HG03280 (cell line): ENCODE measurements around the gene CORO1A.
A peak's percentile ranks its signal among the peaks of the same experiment; 100 is the strongest.
"Not testable (repeated sequence)": the region's sequence is repeated elsewhere in the genome, so short reads cannot be mapped to it uniquely, and the experiment has no call there.

Experiments
- ATAC-seq: cut with Tn5 transposase; IDR thresholded peaks from one replicate; pipeline ENCODE4 v1.9.1; 2021; ENCODE audit warnings: mild to moderate bottlenecking, moderate library complexity; ENCODE audit not compliant: unreplicated experiment

Gene CORO1A

GRCh38 chr16:30169416-30169815 lies 14.0 kb upstream of the CORO1A start:
- ATAC-seq = not testable (repeated sequence)

DNA sequence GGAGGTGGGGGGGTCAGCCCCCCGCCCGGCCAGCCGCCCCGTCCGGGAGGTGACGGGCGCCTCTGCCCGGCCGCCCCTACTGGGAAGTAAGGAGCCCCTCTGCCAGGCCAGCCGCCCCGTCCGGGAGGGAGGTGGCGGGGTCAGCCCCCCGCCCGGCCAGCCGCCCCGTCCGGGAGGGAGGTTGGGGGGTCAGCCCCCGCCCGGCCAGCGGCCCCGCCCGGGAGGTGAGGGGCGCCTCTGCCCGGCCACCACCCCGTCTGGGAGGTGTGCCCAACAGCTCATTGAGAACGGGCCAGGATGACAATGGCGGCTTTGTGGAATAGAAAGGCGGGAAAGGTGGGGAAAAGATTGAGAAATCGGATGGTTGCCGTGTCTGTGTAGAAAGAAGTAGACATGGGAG lies 13.3 kb upstream of the CORO1A start:
- ATAC-seq = not testable (repeated sequence)

DNA sequence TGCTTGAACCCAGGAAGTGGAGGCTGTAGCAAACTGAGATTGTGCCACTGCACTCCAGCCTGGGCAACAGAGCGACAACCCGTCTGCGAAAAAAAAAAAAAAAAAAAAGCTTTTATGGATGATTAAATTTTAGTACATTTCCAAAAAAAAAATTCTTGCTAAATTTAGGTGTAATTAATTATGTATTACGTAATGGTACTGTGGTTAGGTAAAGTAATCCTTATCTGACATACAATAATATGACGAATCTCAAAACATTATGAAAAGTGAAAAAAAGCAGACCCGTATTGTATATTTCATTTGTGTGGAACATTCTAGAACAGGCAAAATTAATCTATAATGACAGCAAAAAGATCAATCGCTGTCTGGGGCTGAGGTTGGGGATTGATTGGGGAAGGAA lies 10.3 kb upstream of the CORO1A start:
- no peak for ATAC-seq

DNA sequence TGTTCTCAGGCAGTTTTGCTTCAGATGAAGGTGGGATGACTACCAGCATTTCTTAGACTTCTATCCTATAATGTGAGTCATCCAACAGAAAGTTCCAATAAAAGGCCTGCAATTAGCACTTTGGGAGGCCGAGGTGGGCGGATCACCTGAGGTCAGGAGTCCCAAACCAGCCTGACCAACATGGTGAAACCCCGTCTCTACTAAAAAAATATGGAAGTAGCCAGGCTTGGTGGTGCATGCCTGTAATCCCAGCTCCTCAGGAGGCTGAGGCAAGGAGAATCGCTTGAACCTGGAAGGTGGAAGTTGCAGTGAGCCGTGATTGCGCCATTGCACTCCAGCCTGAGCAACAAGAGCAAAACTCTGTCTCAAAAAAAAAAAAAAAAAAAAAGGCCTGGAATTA lies 6.5 kb upstream of the CORO1A start:
- not testable (repeated sequence) for ATAC-seq

DNA sequence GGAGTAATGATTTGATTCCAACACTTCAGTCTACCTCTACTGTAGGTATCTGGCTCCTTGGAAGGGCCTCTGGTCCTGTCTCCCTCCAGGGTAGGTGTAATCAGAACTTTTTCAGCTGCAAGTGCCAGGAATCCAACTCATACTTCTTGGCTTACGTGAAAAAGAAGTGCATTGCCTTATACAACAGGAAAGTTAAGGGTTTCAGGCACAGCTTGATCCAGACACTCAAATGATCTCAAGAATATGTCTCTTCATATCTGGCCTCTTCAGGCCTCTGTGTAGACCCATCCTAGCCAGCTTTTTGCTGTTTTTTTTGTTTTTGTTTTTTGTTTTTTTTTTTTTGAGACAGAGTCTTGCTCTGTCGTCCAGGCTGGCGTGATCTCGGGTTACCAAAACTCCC lies 4.2 kb upstream of the CORO1A start:
- no peak for ATAC-seq

- ATAC-seq = no peak
Observed at GRCh38 chr16:30179931-30180330, 3.5 kb upstream of the CORO1A start.

GRCh38 chr16:30180741-30181140 lies 2.7 kb upstream of the CORO1A start:
- no peak for ATAC-seq

DNA sequence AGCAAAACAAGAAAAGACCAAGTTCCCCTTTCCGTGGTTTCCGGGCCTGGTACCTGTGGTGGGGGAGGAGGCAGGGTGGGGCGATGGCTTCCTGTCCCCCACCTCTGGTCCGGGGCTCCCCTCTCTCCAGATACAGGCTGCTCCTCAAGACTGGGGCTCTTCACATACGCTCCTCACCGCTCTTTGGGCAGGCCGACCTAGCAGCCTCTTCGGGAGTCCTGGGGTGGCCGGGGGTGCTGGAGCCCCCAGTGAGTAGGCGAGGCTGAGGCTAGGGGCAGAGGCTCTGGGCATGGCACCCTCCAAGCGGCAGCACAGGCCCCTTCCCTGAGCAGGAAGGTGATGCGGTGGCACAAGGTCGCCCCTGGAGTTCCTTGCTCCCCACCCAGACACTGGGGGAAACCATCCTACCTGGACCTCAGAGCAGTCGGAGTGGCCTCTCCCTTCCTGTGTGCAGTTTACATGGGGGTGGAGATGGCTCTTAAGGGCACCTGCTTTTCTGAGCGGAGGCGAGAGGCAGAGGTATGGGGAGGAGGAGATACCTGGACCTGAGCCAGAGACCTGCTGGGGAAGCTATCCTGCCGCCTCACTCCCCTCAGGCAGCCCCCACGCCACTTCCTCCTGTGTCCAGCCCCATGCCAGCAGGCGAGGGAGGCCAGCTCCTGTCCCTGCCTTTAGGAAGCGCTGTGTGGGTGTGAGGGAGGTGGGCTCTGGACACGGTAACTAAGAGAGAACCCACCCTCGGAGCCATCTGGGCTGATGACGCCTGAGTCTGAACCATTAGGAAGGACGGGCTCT lies 891 bp downstream of the CORO1A start:
- peak; percentile 24 for ATAC-seq

- ATAC-seq = no peak
Observed at GRCh38 chr16:30184891-30185682, 1.7 kb downstream of the CORO1A start.

- ATAC-seq = no peak
Observed at GRCh38 chr16:30185683-30186421, 2.5 kb downstream of the CORO1A start.

DNA sequence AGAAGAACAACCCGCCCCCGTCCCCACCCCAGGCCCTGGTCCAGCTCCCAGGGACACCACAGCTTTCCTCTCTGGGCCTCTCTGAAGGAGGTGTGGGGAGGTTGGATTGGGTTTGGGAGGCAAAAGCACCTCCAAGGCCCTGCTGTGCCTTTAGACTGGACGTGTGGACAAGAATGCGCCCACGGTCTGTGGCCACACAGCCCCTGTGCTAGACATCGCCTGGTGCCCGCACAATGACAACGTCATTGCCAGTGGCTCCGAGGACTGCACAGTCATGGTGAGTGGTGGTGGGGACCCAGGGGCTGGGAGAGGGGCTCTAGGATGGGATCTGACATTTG lies 3.0 kb downstream of the CORO1A start:
- ATAC-seq = no peak

DNA sequence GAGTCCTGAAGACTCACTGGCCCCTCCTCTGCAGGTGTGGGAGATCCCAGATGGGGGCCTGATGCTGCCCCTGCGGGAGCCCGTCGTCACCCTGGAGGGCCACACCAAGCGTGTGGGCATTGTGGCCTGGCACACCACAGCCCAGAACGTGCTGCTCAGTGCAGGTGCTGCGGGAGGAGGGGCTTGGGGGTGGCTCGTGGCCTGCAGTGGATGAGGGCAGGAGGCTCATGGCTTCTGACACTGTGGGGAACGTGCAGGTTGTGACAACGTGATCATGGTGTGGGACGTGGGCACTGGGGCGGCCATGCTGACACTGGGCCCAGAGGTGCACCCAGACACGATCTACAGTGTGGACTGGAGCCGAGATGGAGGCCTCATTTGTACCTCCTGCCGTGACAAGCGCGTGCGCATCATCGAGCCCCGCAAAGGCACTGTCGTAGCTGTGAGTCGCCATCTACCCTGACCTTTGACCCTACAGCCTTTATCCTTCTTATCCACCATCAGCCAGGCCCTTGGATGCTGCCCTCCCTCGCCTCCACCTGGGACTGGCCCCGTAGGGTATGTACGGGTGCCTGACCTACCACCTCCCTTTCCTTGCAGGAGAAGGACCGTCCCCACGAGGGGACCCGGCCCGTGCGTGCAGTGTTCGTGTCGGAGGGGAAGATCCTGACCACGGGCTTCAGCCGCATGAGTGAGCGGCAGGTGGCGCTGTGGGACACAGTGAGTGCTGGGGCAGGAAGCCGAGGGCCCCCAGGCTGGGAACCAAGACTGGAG lies 3.6 kb downstream of the CORO1A start:
- ATAC-seq = no peak

GRCh38 chr16:30187556-30187865 lies 4.1 kb downstream of the CORO1A start:
- no peak for ATAC-seq

- no peak for ATAC-seq
Observed at GRCh38 chr16:30187971-30188561, 4.7 kb downstream of the CORO1A start.

DNA sequence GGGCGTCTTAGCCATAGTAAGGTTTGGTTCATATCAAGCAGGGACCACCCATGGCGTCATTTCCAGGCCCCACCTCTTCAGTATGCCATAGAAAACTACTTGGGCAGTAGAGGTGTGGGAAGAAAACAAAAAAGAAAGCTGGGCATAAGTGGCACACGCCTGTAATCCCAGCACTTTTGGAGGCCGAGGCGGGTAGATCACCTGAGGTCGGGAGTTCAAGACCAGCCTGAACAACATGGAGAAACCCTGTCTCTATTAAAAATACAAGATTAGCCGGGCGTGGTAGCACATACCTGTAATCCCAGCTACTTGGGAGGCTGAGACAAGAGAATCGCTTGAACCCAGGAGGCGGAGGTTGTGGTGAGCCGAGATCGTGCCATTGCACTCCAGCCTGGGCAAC lies 7.8 kb downstream of the CORO1A start:
- not testable (repeated sequence) for ATAC-seq

GRCh38 chr16:30193098-30193497 lies 9.7 kb downstream of the CORO1A start:
- not testable (repeated sequence) for ATAC-seq

DNA sequence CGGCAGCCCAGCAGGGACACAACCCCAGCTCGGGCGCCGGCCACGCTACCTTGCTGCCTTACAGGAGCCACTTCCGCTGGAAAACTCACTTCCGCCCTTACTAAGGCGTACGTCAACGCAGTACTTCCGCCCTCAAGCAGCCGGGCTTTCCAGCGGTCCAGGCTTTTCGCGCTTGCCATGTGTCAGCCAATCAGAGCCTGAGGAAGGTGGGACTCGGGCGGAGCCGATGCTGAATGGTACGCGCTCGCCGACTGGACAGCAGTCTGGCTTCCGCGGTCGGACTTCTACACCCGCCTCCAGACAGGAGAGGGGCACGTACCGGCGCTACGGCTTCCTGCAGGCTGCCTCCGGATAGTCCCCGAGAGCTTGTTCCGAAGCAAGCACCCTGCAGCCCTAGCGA lies 10.2 kb downstream of the CORO1A start, which contains the start of the genes BOLA2B and SLX1A:
Gene BOLA2B (minus strand): TSS at position 52 of the 400 bp plus-strand sequence. CDS start 71 bp downstream, outside the sequence.
Gene SLX1A (plus strand): TSS at position 261 of the 400 bp plus-strand sequence. CDS start 210 bp downstream, outside the sequence.
- ATAC-seq = peak; percentile 88

DNA sequence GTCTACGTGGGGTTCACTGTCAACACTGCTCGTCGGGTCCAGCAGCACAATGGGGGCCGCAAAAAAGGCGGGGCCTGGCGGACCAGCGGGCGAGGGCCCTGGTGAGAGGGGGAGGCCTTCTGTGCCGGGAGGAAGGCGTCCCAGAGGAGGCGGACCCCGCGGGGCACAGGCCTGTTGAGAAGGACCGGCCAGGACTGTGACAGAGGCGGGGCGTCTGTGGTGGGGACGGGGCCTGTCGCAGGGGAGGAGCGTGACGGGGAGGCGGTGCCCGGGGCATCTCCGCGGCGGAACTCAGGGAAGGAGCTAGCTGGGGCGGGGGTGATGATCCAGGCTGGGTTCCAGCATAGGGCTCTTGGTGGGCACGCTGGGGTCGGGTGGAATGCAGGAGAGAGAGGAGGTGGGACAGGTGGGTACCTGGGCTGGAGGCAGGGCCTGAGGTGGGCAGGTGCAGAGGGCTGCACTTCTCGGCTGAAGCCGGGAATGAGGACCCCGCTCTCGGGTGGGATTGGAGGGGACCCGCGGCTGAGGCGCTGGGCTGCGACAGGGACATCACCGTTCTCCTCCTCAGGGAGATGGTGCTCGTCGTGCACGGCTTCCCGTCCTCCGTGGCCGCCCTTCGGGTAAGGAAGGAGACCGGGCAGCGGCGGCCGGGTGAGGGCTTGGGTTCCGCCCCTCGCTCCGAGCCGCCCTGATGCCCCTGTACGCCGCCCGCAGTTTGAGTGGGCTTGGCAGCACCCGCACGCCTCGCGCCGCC lies 10.9 kb downstream of the CORO1A start:
- ATAC-seq = peak; percentile 57

DNA sequence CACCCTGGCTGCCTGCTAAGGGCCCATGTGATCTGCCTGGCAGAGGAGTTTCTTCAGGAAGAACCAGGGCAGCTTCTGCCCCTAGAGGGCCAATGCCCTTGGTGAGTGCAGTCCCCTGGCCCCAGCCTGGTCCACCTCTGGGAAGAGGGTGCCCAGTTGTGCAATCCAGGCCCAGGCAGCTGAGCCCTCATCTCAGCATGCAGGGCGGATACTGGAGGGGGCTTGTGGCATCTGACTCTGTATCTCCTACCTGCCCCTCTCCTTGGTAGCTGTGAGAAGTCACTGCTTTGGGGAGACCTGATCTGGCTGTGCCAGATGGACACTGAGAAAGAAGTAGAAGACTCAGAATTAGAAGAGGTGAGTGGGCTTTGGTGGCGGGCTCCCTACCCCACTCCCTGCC lies 13.6 kb downstream of the CORO1A start:
- ATAC-seq = not testable (repeated sequence)

GRCh38 chr16:30199049-30199448 lies 15.6 kb downstream of the CORO1A start, which contains the start of gene SULT1A3:
SULT1A3 (plus strand) TSS chr16:30199255; CDS start chr16:30200729, 1,474 bp downstream.
- ATAC-seq = not testable (repeated sequence)
